Muscle of leg (tissue), 11 donors: Measurements from ENCODE around the gene SIGLEC12. TPM values are rescaled to one million over a fixed set of nuclear protein-coding genes. Genes with fewer than 3 reads are reported as not detected.
"Not testable (repeated sequence)": the region's sequence is repeated elsewhere in the genome, so short reads cannot be mapped to it uniquely, and the experiment has no call there.

Experiments used
- DNase-seq: peaks from one replicate; pipeline ENCODE4 v3.0.0; 2013
- H3K27ac ChIP-seq: one replicate; pipeline ENCODE4 v1.5.1; 2013; ENCODE audit warnings: mild to moderate bottlenecking, low read length, control low read depth
- H3K27me3 ChIP-seq: one replicate; pipeline ENCODE4 v1.6.1; 2013; ENCODE audit warnings: low read length; ENCODE audit not compliant: control insufficient read depth, insufficient read depth
- H3K36me3 ChIP-seq: one replicate; pipeline ENCODE4 v1.6.1; 2013; ENCODE audit warnings: low read length; ENCODE audit not compliant: control insufficient read depth, insufficient read depth
- H3K4me1 ChIP-seq: one replicate; pipeline ENCODE4 v1.6.1; 2013; ENCODE audit warnings: low read length; ENCODE audit not compliant: control insufficient read depth, insufficient read depth
- H3K4me3 ChIP-seq: one replicate; pipeline ENCODE4 v1.5.1; 2013; ENCODE audit warnings: low read length, control low read depth
- H3K9me3 ChIP-seq: replicated peaks from 2 replicates; pipeline ENCODE4 v1.6.1; 2013; ENCODE audit warnings: low read depth, low read length; ENCODE audit not compliant: control insufficient read depth
- WGBS: methylation state at CpG from one replicate; pipeline ENCODE4 v1.1.5; 2013; ENCODE audit warnings: missing lambda C conversion rate; ENCODE audit not compliant: insufficient coverage; 5-methylcytosine and 5-hydroxymethylcytosine counted together
- polyA plus RNA-seq, 8 donors: library from polyadenylated mRNA; unstranded; fragments of 120-200 nt; gene quantifications; one replicate each; pipeline versions ENCODE4 v1.2.1 to v1.2.3, GENCODE V29; 2013; ENCODE audit warnings: inconsistent platforms in 1 of 8, low replicate concordance in 1 of 8; ENCODE audit not compliant: insufficient read length in 8 of 8, insufficient read depth in 1 of 8
- total RNA-seq: library from RNA; stranded (reverse); fragments of 120-200 nt; gene quantifications from one replicate; pipeline ENCODE4 v1.2.4, GENCODE V29; 2013

Gene SIGLEC12
- total and polyA plus RNA-seq, 9 donors: 0.11 to 0.48 (median 0.20) TPM; not detected in 4

GRCh38 chr19:51470966-51471365 lies 30.6 kb downstream of the SIGLEC12 start:
- no peak overlapping the region for H3K4me3 ChIP-seq
- no peak for DNase-seq
- H3K27ac ChIP-seq: no peak overlapping the region
- no peaks in the 10 kb centered on the region for H3K36me3 ChIP-seq
- H3K27me3 ChIP-seq: peaks cover 4% of the 10 kb centered on the region
- H3K4me1 ChIP-seq: no peaks in the 10 kb centered on the region
- WGBS: no CpG with 5 or more reads among the region's 9 CpGs
- no peaks in the 10 kb centered on the region for H3K9me3 ChIP-seq

DNA sequence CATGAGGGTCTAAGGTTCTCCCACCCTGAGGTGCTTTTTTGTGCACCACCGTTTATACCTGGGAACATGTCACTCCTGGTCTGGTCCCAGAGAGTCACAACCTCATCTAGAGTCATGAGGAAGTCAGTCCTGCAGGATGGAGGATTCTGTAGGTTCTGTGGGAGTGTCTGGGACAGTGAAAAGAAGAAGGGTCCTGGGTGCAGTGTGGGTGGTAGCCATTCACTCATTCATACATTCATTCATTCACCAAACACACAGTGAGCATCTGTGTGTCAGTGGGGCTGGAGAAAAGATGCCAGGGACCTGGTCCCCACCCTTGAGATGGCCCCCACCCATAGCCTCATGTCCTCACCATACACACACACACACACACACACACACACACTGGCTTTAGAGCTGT lies 32.0 kb downstream of the SIGLEC12 start:
- WGBS: no CpG with 5 or more reads among the region's 1 CpG
- no peaks in the 10 kb centered on the region for H3K9me3 ChIP-seq
- H3K36me3 ChIP-seq: no peaks in the 10 kb centered on the region
- H3K27ac ChIP-seq: no peak overlapping the region
- no peaks in the 10 kb centered on the region for H3K4me1 ChIP-seq
- no peak for DNase-seq
- peaks cover 4% of the 10 kb centered on the region for H3K27me3 ChIP-seq
- no peak overlapping the region for H3K4me3 ChIP-seq

DNA sequence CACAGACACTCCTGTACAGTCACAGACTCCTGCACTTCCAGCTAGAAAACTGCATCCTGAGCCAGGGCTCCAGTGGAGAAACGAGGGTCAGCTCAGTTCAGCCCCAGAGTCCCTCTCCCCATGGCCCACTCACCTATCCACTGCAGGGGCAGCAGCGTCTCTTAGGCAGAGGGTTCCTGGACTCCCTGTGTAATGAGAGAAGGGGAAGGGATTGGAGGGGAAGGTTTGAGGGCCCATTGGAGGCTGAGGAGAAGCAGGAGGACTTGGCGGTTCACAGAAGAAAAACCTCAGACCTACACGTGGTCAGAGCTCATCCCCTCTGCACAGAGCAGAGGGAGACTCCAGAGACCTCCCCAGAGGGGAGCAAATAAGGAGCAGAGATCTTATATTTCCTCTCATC lies 32.4 kb downstream of the SIGLEC12 start:
- DNase-seq: no peak
- WGBS: no CpG with 5 or more reads among the region's 4 CpGs
- Histone ChIP-seq H3K9me3 (no peaks in the 10 kb centered on the region), H3K27ac (no peak overlapping the region), H3K4me1 (no peaks in the 10 kb centered on the region), H3K4me3 (no peak overlapping the region), H3K36me3 (no peaks in the 10 kb centered on the region), H3K27me3 (peaks cover 4% of the 10 kb centered on the region)

GRCh38 chr19:51468545-51468920 lies 33.1 kb downstream of the SIGLEC12 start:
- Histone ChIP-seq H3K27me3 (peaks cover 4% of the 10 kb centered on the region), H3K36me3 (no peaks in the 10 kb centered on the region), H3K27ac (no peak overlapping the region), H3K4me1 (no peaks in the 10 kb centered on the region), H3K9me3 (no peaks in the 10 kb centered on the region), H3K4me3 (no peak overlapping the region)
- WGBS: 86% methylated on average over 1 of the region's 2 CpGs
- no peak for DNase-seq

DNA sequence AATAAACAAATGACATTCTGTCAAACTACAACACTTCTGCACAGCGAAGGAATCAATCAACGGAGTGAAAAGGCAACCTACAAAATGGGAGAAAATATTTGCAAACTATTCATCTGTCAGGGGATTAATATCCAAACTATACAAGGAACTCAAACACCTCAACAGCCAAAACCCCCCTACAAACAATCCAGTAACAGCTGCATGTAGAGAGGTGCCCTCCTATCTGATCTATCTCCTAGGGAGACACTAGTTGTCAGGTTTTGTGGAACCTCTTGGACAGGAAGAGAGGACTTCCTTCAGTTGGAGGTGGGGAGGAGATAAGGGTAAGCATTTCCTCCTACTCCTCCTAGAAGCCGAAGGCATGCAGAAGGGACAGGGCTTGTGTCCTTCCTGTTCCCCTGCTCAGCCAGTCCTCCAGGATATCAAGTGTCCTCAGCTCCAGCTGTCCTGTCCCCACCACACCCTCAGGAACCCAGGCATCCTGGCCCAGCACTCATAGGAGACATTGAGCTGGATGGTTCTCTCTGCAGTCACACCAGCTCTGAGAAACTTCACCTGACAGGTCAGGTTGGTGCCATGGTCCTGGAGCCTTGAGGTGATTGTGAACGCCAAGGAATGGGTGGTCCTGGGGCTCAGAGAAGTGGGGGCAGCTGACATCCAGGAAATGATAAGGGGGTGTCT lies 33.6 kb downstream of the SIGLEC12 start:
- no peaks in the 10 kb centered on the region for H3K36me3 ChIP-seq
- H3K27me3 ChIP-seq: peaks cover 1% of the 10 kb centered on the region
- 80% methylated on average over 1 of the region's 4 CpGs for WGBS
- H3K9me3 ChIP-seq: no peaks in the 10 kb centered on the region
- no peak for DNase-seq
- no peak overlapping the region for H3K27ac ChIP-seq
- no peak overlapping the region for H3K4me3 ChIP-seq
- no peaks in the 10 kb centered on the region for H3K4me1 ChIP-seq

DNA sequence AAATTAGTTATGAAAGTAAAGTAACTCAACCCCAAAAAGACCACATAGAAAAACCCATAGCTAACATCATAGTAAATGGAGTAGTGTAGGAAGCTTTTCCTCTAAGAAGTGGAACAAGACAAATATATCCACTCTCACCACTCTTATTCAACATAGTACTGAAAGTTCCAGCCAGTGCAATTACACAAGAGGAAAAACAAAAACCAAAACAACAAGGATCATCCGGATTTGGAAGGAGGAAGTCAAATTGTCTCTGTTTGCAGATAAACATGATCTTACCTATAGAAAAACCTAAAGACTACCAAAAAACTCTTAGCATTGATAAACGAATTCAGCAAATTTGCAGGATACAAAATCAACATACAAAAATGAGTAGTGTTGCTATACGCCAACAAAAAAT lies 34.9 kb downstream of the SIGLEC12 start:
- DNase-seq: peak; percentile 24
- no CpG with 5 or more reads among the region's 3 CpGs for WGBS
- Histone ChIP-seq H3K27me3 (peaks cover 7% of the 10 kb centered on the region), H3K4me1 (no peaks in the 10 kb centered on the region), H3K4me3 (no peak overlapping the region), H3K9me3 (no peaks in the 10 kb centered on the region), H3K36me3 (no peaks in the 10 kb centered on the region), H3K27ac (no peak overlapping the region)

DNA sequence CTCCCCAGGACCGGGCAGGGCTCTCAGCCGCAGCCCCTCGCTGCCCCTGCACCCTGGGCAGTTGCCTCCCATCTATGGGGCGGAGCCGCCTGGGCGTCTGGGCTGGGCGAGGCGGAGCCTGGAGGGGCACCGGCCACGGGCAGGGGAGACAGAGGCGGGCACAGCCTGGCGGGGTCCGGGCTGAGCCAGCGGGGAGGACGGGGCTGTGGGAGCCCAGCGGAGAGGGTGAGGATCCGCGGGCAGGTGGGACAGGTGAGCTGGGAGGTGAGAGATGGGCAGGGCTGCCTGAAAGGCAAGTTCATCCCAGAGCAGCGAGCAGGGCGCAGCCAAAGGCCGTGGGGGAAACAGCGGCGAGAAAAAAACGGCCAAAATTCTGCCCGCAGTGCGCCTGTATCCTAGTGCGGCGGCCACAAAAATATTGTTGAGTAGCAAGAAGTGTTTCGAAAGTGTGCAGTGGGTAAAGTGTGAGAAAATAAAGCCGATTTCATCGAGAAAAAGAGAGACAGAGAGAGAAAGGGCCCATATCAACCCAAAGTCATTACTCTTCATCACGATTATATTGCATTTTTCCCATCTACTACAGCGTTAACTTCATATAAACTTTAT lies 37.5 kb downstream of the SIGLEC12 start:
- not testable (repeated sequence) for DNase-seq, H3K4me3 ChIP-seq, H3K36me3 ChIP-seq, H3K27me3 ChIP-seq, H3K27ac ChIP-seq, H3K9me3 ChIP-seq, H3K4me1 ChIP-seq
- WGBS: 15% methylated on average over 4 of the region's 33 CpGs

- no peaks in the 10 kb centered on the region for H3K4me1 ChIP-seq
- peaks cover 10% of the 10 kb centered on the region for H3K27me3 ChIP-seq
- no peak for DNase-seq
- H3K36me3 ChIP-seq: no peaks in the 10 kb centered on the region
- no peak overlapping the region for H3K27ac ChIP-seq
- WGBS: 73% methylated on average over 7 of the region's 10 CpGs
- H3K4me3 ChIP-seq: no peak overlapping the region
- H3K9me3 ChIP-seq: no peaks in the 10 kb centered on the region
Measured at GRCh38 chr19:51462681-51463080, 38.9 kb downstream of the SIGLEC12 start.

DNA sequence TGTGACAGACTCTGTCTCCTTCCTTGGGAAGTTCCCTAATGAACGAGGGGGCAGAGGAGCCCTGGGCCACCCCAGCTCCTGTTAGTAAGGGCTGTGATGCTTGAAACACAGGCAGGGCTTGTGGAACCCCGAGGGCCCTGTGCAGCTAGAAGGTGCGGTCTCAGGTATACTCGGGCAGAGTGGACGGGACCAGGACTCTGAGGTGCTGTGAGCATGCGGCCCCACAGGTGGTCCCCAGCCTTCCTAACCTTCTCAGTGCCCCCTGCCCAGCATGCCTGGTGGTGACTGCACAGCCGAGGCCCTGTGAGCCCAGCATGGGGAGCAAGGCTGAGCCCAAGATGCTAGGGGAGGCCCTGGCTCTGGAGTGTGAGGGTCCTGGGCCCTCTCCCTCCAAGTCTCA lies 39.3 kb downstream of the SIGLEC12 start:
- peaks cover 10% of the 10 kb centered on the region for H3K27me3 ChIP-seq
- no peaks in the 10 kb centered on the region for H3K36me3 ChIP-seq
- 76% methylated on average over 5 of the region's 7 CpGs for WGBS
- no peaks in the 10 kb centered on the region for H3K4me1 ChIP-seq
- no peaks in the 10 kb centered on the region for H3K9me3 ChIP-seq
- no peak for DNase-seq
- H3K4me3 ChIP-seq: no peak overlapping the region
- no peak overlapping the region for H3K27ac ChIP-seq

GRCh38 chr19:51461723-51462161 lies 39.9 kb downstream of the SIGLEC12 start:
- WGBS: 68% methylated on average over 4 of the region's 8 CpGs
- peak; percentile 59 for DNase-seq
- no peak overlapping the region for H3K27ac ChIP-seq
- no peak overlapping the region for H3K4me3 ChIP-seq
- H3K27me3 ChIP-seq: peaks cover 10% of the 10 kb centered on the region
- H3K9me3 ChIP-seq: no peaks in the 10 kb centered on the region
- H3K36me3 ChIP-seq: no peaks in the 10 kb centered on the region
- H3K4me1 ChIP-seq: no peaks in the 10 kb centered on the region
